Rectal smooth muscle tissue (tissue), 1 donor: Measurements from ENCODE around the gene NTNG1.
A peak's percentile ranks its signal among the peaks of the same experiment; 100 is the strongest.

ENCODE experiments used
- H3K27ac ChIP-seq: one replicate; pipeline ENCODE4 v1.7.0; 2013; ENCODE audit warnings: low read depth, low read length, inconsistent platforms
- H3K27me3 ChIP-seq: one replicate; pipeline ENCODE4 v1.7.0; 2013; ENCODE audit warnings: low read length; ENCODE audit not compliant: control insufficient read depth, insufficient read depth
- H3K36me3 ChIP-seq: one replicate; pipeline ENCODE4 v1.7.0; 2013; ENCODE audit warnings: low read length; ENCODE audit not compliant: control insufficient read depth, insufficient read depth
- H3K4me1 ChIP-seq: one replicate; pipeline ENCODE4 v1.7.0; 2013; ENCODE audit warnings: low read length; ENCODE audit not compliant: control insufficient read depth, insufficient read depth
- H3K4me3 ChIP-seq: one replicate; pipeline ENCODE4 v1.7.0; 2013; ENCODE audit warnings: low read length
- H3K9ac ChIP-seq: one replicate; pipeline ENCODE4 v1.7.0; 2013; ENCODE audit warnings: low read length

The NTNG1 gene

GRCh38 chr1:107328087-107328486 is 187.2 kb downstream of the NTNG1 start:
- H3K27ac ChIP-seq: no peak overlapping the region
- no peak overlapping the region for H3K9ac ChIP-seq
- H3K27me3 ChIP-seq: no peaks in the 10 kb centered on the region
- no peaks in the 10 kb centered on the region for H3K36me3 ChIP-seq
- no peaks in the 10 kb centered on the region for H3K4me1 ChIP-seq
- H3K4me3 ChIP-seq: no peak overlapping the region

GRCh38 chr1:107339775-107340174 is 198.9 kb downstream of the NTNG1 start:
- no peak overlapping the region for H3K9ac ChIP-seq
- H3K4me1 ChIP-seq: no peaks in the 10 kb centered on the region
- H3K27ac ChIP-seq: no peak overlapping the region

GRCh38 chr1:107342316-107342715 is 201.5 kb downstream of the NTNG1 start:
- Histone ChIP-seq H3K27me3 (no peaks in the 10 kb centered on the region), H3K27ac (no peak overlapping the region), H3K36me3 (no peaks in the 10 kb centered on the region), H3K9ac (no peak overlapping the region), H3K4me3 (no peak overlapping the region), H3K4me1 (no peaks in the 10 kb centered on the region)

More at GRCh38 chr1:107339775-107340174, 198.9 kb downstream of the NTNG1 start:
- Histone ChIP-seq H3K4me3 (no peak overlapping the region), H3K27me3 (no peaks in the 10 kb centered on the region), H3K36me3 (no peaks in the 10 kb centered on the region)

- Histone ChIP-seq H3K27me3 (no peaks in the 10 kb centered on the region), H3K4me1 (no peaks in the 10 kb centered on the region), H3K9ac (no peak overlapping the region), H3K27ac (no peak overlapping the region), H3K36me3 (no peaks in the 10 kb centered on the region), H3K4me3 (no peak overlapping the region)
These were observed 201.9 kb downstream of the NTNG1 start for GRCh38 chr1:107342768-107343167.

GRCh38 chr1:107343601-107344000 is 202.8 kb downstream of the NTNG1 start:
- Histone ChIP-seq H3K4me1 (no peaks in the 10 kb centered on the region), H3K4me3 (no peak overlapping the region), H3K36me3 (no peaks in the 10 kb centered on the region), H3K27ac (no peak overlapping the region), H3K27me3 (no peaks in the 10 kb centered on the region), H3K9ac (no peak overlapping the region)

GRCh38 chr1:107344268-107344760 is 203.5 kb downstream of the NTNG1 start:
- Histone ChIP-seq H3K4me1 (no peaks in the 10 kb centered on the region), H3K36me3 (no peaks in the 10 kb centered on the region), H3K9ac (no peak overlapping the region), H3K4me3 (no peak overlapping the region), H3K27ac (no peak overlapping the region), H3K27me3 (no peaks in the 10 kb centered on the region)

- Histone ChIP-seq H3K4me3 (no peak overlapping the region), H3K4me1 (no peaks in the 10 kb centered on the region), H3K27me3 (no peaks in the 10 kb centered on the region), H3K36me3 (no peaks in the 10 kb centered on the region), H3K27ac (no peak overlapping the region), H3K9ac (no peak overlapping the region)
These were observed 204.0 kb downstream of the NTNG1 start for GRCh38 chr1:107344836-107345235.

- no peaks in the 10 kb centered on the region for H3K36me3 ChIP-seq
- no peaks in the 10 kb centered on the region for H3K4me1 ChIP-seq
- H3K27ac ChIP-seq: no peak overlapping the region
- no peaks in the 10 kb centered on the region for H3K27me3 ChIP-seq
- no peak overlapping the region for H3K9ac ChIP-seq
- no peak overlapping the region for H3K4me3 ChIP-seq
These were observed 212.0 kb downstream of the NTNG1 start for GRCh38 chr1:107352850-107353249.

GRCh38 chr1:107357376-107357775 is 216.5 kb downstream of the NTNG1 start:
- no peak overlapping the region for H3K9ac ChIP-seq
- peak overlapping the region; percentile 14 for H3K27ac ChIP-seq
- H3K27me3 ChIP-seq: no peaks in the 10 kb centered on the region
- no peaks in the 10 kb centered on the region for H3K36me3 ChIP-seq
- H3K4me1 ChIP-seq: peaks cover 3% of the 10 kb centered on the region
- H3K4me3 ChIP-seq: no peak overlapping the region

- Histone ChIP-seq H3K27me3 (no peaks in the 10 kb centered on the region), H3K27ac (no peak overlapping the region), H3K9ac (no peak overlapping the region), H3K4me1 (peaks cover 6% of the 10 kb centered on the region), H3K4me3 (no peak overlapping the region), H3K36me3 (no peaks in the 10 kb centered on the region)
These were observed 217.9 kb downstream of the NTNG1 start for GRCh38 chr1:107358619-107359327.

GRCh38 chr1:107359472-107360241 is 218.8 kb downstream of the NTNG1 start:
- no peak overlapping the region for H3K27ac ChIP-seq
- H3K27me3 ChIP-seq: no peaks in the 10 kb centered on the region
- no peak overlapping the region for H3K9ac ChIP-seq
- H3K4me1 ChIP-seq: peaks cover 6% of the 10 kb centered on the region
- H3K4me3 ChIP-seq: no peak overlapping the region
- H3K36me3 ChIP-seq: no peaks in the 10 kb centered on the region

- H3K9ac ChIP-seq: no peak overlapping the region
- no peaks in the 10 kb centered on the region for H3K36me3 ChIP-seq
- H3K4me1 ChIP-seq: peaks cover 6% of the 10 kb centered on the region
- H3K27ac ChIP-seq: no peak overlapping the region
- no peak overlapping the region for H3K4me3 ChIP-seq
- no peaks in the 10 kb centered on the region for H3K27me3 ChIP-seq
These were observed 221.8 kb downstream of the NTNG1 start for GRCh38 chr1:107362468-107363140.
